NCI-H226 (cell line): ENCODE results near the gene SNAI1.
A peak's percentile ranks its signal among the peaks of the same experiment; 100 is the strongest.
"Not testable (repeated sequence)": the region's sequence is repeated elsewhere in the genome, so short reads cannot be mapped to it uniquely, and the experiment has no call there.

Experiments
- DNase-seq: peaks from one replicate; pipeline ENCODE4 v3.0.0-alpha.2; 2015

The SNAI1 gene

GRCh38 chr20:49987015-49987867, 4.5 kb downstream of the SNAI1 start:
- DNase-seq: no peak

- DNase-seq: no peak
These were observed 5.3 kb downstream of the SNAI1 start for GRCh38 chr20:49987868-49988690.

GRCh38 chr20:49989234-49990065, 6.7 kb downstream of the SNAI1 start:
- no peak for DNase-seq

- DNase-seq: no peak
These were observed 7.5 kb downstream of the SNAI1 start for GRCh38 chr20:49990271-49990720.

GRCh38 chr20:49993301-49993751, 10.5 kb downstream of the SNAI1 start:
- DNase-seq: no peak

- DNase-seq: no peak
These were observed 12.8 kb downstream of the SNAI1 start for GRCh38 chr20:49995586-49995985.

GRCh38 chr20:49998478-49999188, 15.9 kb downstream of the SNAI1 start:
- DNase-seq: not testable (repeated sequence)

GRCh38 chr20:49999329-49999728, 16.5 kb downstream of the SNAI1 start:
- DNase-seq: no peak

GRCh38 chr20:50000548-50001222, 17.9 kb downstream of the SNAI1 start:
- DNase-seq: not testable (repeated sequence)

- peak; percentile 46 for DNase-seq
These were observed 19.1 kb downstream of the SNAI1 start for GRCh38 chr20:50001784-50002311.

GRCh38 chr20:50003253-50003656, 20.5 kb downstream of the SNAI1 start:
- DNase-seq: peak; percentile 99

GRCh38 chr20:50004229-50004628, 21.4 kb downstream of the SNAI1 start:
- no peak for DNase-seq

GRCh38 chr20:50005471-50005981, 22.7 kb downstream of the SNAI1 start:
- DNase-seq: peak; percentile 71

GRCh38 chr20:50007369-50007768, 24.6 kb downstream of the SNAI1 start:
- no peak for DNase-seq

GRCh38 chr20:50008007-50008406, 25.2 kb downstream of the SNAI1 start:
- no peak for DNase-seq

- peak; percentile 23 for DNase-seq
These were observed 27.0 kb downstream of the SNAI1 start for GRCh38 chr20:50009521-50010454.

- not testable (repeated sequence) for DNase-seq
These were observed 28.8 kb downstream of the SNAI1 start for GRCh38 chr20:50011597-50011996.

GRCh38 chr20:50012282-50013263, 29.8 kb downstream of the SNAI1 start:
- peak; percentile 26 for DNase-seq

GRCh38 chr20:50013976-50014375, 31.2 kb downstream of the SNAI1 start:
- DNase-seq: no peak
